Measurements from ENCODE around the gene TXNRD2.
A peak's percentile ranks its signal among the peaks of the same experiment; 100 is the strongest.

The TXNRD2 gene

GRCh38 chr22:19854778-19855503 is 86.7 kb downstream of the TXNRD2 start, which contains the start of the genes GNB1L and RTL10:
TSS of gene GNB1L (minus strand) at chr22:19854874. CDS start at chr22:19821355, 33,519 bp downstream.
TSS of gene RTL10 (minus strand) at chr22:19854874. CDS start at chr22:19852261, 2,613 bp downstream.
- peak; percentile 93 to 94 for DNase-seq

DNA sequence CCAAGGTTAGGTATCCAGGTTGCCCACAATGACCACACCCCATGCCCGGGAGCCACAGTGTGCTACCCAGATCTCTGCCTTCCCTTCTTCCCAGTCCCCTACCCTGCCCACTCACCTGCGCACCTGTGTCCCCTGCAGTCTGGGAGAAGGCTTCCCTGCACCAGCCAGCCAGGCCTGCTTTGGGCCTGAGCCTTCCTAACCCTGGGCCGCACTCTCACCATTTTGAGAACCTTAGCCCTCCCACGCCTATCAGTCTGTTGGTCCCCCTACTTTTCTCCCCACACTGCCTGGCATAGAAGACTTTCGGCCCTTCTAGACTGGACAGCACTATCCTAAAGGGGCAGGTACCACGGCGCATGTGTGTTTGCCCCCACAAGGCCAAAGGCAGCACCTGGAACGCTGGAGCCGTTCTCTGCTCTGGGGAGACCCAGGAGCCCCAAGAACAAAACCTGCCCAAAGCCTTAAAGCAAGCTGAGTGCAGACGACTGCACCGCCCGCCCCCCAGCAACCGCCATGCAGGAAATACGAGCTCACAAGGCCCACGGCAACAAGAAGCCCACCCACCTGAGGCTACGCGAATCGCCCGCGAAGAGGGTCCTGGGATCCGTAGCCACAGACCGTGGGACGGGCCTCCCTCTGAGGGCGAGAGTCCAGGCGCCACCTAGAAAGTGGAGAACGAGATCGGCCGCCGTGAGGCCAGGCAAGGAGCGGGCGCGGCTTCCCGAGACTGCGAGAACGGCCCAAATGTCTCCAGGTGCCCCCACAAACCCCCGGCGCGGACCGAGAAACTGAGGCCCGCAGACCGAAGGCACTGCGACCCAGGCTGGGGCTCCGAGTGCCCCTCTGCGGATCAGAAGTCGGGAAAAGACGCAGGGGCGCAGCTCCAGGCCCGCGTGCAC is 87.5 kb downstream of the TXNRD2 start:
- no peak for DNase-seq

GRCh38 chr22:19853058-19853878 is 88.3 kb downstream of the TXNRD2 start:
- DNase-seq, result no peak

DNA sequence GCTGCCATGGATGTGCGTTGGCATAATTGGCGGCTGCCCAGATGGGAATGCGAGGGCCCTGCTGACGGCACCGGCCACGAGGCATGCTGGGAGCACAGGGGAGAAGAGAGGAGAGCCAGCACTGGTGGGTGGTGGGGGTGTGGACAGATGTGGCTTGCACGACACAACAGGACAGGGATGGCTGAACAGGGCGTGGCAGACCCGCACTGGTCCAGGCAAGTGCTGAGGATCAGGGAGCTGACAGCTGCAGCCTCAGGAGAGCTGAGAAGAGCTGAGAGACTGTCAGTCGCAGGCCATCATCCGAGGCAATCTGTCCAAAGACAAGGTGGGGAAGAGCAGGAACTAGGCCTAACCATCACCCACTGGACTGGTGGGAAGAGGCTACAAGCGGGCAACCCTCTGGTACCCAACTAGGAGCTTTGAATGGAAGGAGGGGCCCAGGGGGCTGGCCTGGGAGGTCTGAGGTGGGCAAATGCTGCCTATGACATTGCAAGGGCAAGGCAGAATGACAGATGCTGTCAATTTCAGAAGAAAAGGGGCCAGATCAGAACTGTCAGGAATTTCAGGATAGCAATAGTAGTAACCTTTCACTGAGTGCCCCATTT is 89.3 kb downstream of the TXNRD2 start:
- DNase-seq, result no peak

GRCh38 chr22:19851291-19852176 is 90.1 kb downstream of the TXNRD2 start:
- no peak for DNase-seq

DNA sequence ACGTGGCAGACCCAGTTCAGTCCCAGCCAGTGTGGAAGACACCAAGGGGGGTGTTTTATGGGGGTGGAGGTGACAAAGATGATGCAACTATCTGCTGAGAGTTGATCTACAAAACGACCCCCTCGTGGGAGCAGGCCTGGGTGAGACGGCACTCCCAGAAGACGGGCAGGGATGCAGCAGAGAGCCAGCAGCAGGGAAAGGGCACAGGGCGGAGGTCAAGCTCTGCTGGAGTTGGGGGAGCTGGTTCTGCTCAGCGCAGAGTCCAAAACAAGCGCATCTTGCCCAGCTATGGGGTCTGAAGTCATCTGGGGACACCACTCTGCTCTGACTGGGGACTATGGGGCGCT is 90.9 kb downstream of the TXNRD2 start:
- no peak for DNase-seq

DNA sequence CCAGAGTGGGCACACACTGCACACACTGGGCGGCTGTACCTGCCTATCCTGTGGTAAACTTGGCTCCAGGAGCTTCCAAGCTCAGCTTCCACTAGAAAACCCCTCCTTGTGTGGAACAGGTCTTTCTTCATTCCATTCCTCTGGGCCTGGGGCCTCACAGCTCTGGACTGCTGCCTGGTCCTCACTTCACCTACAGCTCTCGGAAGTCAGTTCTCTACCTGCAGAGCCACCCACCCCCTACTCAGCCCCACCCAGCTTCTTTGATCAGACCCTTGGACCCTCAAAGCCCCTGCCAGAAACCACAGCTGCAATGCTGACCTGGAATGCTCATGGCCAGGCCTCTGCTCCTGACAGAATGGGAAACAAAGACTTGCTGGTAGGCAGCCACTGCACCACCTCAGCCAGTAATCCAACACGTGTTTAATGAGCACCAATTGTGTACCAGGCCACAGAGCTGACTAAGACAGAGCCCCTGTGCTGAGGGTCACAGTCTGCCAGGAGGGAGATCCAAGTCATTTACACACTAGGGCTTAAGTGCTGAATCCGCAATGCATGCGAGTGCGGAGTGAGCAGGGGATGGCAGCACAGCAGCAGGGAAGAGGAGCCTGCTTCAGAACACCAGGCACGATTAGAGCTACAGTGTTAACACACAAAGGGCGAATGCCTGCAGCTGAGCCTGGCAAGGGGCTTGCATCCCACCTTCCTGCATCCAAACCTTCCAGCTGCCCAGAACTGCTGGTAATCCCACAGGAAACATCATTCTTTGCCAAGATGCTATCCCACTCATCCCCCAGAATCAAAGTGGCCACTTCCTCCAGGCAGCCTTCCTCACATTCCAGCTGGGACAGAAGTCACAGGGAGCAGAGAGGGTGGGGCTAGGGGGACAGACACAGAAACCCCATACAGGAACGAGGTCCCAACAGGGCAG is 91.5 kb downstream of the TXNRD2 start:
- no peak for DNase-seq

- DNase-seq, result no peak
Observed at GRCh38 chr22:19848298-19849224, 93.1 kb downstream of the TXNRD2 start.

DNA sequence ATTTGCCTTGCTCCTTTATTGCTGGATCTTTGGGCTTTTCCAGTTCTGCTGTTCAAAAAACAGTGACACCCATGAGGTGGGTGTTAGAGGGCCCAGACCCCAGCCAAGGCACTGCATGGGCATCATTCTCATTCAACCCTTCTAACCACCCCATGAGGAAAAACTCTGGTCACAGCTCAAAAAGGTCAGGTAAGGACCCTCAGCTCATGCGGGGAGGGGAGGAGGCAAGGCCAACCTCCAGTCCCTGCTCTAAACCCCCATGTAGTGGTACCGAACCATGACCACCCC is 94.3 kb downstream of the TXNRD2 start:
- DNase-seq, result no peak

GRCh38 chr22:19846620-19847344 is 94.8 kb downstream of the TXNRD2 start:
- DNase-seq, result no peak

DNA sequence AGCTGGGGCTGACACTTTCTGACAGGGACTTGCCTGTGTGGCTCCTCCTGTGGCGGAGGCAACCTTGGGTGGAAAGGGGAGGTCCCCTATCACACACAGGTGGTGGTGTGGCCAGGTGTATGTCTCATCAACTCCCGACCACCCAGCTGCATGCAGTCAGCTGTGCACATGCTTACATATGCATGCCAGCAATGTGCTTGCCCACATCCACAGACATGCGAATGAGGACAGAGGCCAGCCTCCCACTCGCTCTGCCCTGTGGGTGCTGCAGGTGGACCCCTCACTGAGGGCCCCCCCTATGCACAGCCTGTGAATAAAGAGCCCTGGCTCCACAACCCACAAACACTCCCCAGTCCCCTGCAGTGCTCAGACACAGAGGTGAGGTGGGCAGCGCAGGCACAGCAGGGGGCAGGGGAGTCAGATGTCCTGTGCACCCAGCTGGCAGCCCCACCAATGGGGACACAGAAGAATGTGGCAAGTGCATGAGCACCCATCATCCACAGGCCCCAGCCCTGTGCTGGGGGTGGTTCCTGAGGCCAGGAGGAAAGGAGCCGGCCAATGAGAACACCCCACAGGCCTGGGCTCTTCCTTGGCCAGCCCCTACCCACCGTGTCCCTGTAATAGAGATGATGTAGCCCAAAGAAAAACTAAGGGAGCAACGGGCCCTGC is 96.4 kb downstream of the TXNRD2 start:
- no peak for DNase-seq

- no peak for DNase-seq
Observed at GRCh38 chr22:19844377-19845053, 97.1 kb downstream of the TXNRD2 start.

- DNase-seq, result no peak
Observed at GRCh38 chr22:19843857-19844376, 97.7 kb downstream of the TXNRD2 start.

DNA sequence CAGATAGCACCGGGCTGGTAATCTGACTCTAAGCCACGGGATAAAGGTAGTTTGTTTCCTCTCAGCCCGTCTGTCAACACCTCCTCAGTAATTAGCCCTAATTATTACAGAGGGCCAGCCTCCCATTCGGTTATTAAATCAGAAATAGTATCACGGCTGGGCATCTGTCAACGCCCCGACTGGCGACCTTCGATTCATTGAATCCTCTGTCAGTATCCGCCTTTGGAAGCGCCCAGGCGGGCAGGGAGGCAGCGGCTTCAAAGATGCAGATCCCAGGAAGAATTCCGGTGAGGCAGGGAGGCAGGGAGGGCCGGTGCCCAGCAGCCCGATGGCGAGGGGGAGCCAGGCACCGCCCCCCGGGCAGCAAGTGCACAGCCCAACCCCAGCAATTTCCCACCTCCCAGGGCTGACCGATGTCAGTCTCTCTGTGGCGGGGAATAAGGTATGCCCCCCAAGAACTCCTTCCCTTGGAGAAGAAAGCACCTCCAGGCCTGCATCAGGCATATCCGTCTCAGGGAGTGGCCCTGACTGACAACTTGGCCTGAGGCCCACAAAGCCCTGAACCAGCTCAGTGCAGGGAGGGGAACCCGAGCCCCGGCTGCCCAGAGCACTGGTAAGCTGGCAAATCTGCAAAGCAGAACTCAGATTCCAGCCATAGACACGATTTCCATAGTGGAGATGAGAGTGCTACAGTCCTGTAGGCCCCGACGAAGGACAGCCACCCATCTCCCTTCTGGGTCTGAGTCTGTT is 98.3 kb downstream of the TXNRD2 start:
- DNase-seq, result no peak

- no peak for DNase-seq
Observed at GRCh38 chr22:19842393-19843106, 99.1 kb downstream of the TXNRD2 start.
